T-cell (primary cell): ENCODE data around the gene MYO15B. TPM values are rescaled to one million over a fixed set of nuclear protein-coding genes. Genes with fewer than 3 reads are reported as not detected.

Experiments
- ATAC-seq, 4 experiments: fragments of 200-7000 bp in 3 of 4; fragments of 150-1000 bp in 1 of 4; cut with Tn5 transposase; replicated peaks in 1 of 4; 1 replicate in 3 of 4; 2 replicates in 1 of 4; pipeline ENCODE4 v1.10.0; 2021; ENCODE audit warnings: moderate library complexity in 3 of 4, mild to moderate bottlenecking in 2 of 4, moderate number of reproducible peaks in 1 of 4
- CTCF ChIA-PET, 2 donors: fragments of 300-600 bp; sonication (Branson Sonifier 250); formaldehyde crosslinking; loops; one replicate each; lab custom pipeline; 2022; ENCODE audit warnings: antibody characterized with exemption in 2 of 2; lab: Charles Lee
- POLR2A ChIA-PET, 2 donors: fragments of 300-600 bp; sonication (Branson Sonifier 250); formaldehyde crosslinking; loops; one replicate each; lab custom pipeline; 2022; ENCODE audit warnings: antibody characterized with exemption in 2 of 2; lab: Charles Lee
- DNase-seq, 35 experiments: peaks; one replicate each; pipeline versions ENCODE4 v3.0.0 to v3.0.0-alpha.2; 2013 to 2023
- H3K27ac ChIP-seq: one replicate; pipeline ENCODE4 v1.5.1; 2013; ENCODE audit warnings: low read length
- H3K27me3 ChIP-seq, 2 experiments: replicated peaks in 1 of 2; 1 replicate in 1 of 2; 2 replicates in 1 of 2; pipeline versions ENCODE4 v1.6.1 to v1.7.0; 2013; ENCODE audit warnings: low read length in 1 of 2, mixed read lengths in 1 of 2; ENCODE audit not compliant: control insufficient read depth in 2 of 2, insufficient read depth in 2 of 2; ENCODE audit errors: extremely low read depth in 1 of 2
- H3K36me3 ChIP-seq, 2 donors: 1 replicate in 1 of 2; 2 replicates in 1 of 2; pipeline versions ENCODE4 v1.6.1 to v1.7.0; 2013; ENCODE audit warnings: low read length in 1 of 2; ENCODE audit not compliant: control insufficient read depth in 2 of 2, insufficient read depth in 1 of 2; ENCODE audit errors: extremely low read depth in 1 of 2
- H3K4me1 ChIP-seq, 2 experiments: 1 replicate in 1 of 2; 2 replicates in 1 of 2; pipeline versions ENCODE4 v1.6.1 to v1.7.0; 2013; ENCODE audit warnings: low read length in 2 of 2, mixed read lengths in 1 of 2; ENCODE audit not compliant: insufficient read depth in 2 of 2, control insufficient read depth in 1 of 2; ENCODE audit errors: extremely low read depth in 1 of 2
- H3K4me3 ChIP-seq, 2 donors: 1 replicate in 1 of 2; 2 replicates in 1 of 2; pipeline versions ENCODE4 v1.5.1 to v1.7.0; 2013; ENCODE audit warnings: mild to moderate bottlenecking in 2 of 2, low read length in 1 of 2, moderate library complexity in 1 of 2; ENCODE audit not compliant: control insufficient read depth in 1 of 2; ENCODE audit errors: extremely low read depth in 1 of 2
- H3K9me3 ChIP-seq: 2 replicates; pipeline ENCODE4 v1.7.0; 2013
- H3K27ac Mint-ChIP-seq, 2 donors: one replicate each; pipeline ENCODE4 v1.8.0; 2020 to 2021; ENCODE audit warnings: mild to moderate bottlenecking in 2 of 2, mixed read lengths in 2 of 2
- H3K27me3 Mint-ChIP-seq, 2 donors: one replicate each; pipeline ENCODE4 v1.8.0; 2021 to 2022; ENCODE audit warnings: mixed read lengths in 2 of 2
- H3K36me3 Mint-ChIP-seq: one replicate; pipeline ENCODE4 v1.8.0; 2021; ENCODE audit warnings: mixed read lengths
- H3K4me1 Mint-ChIP-seq, 3 donors: one replicate each; pipeline ENCODE4 v1.8.0; 2020 to 2022; ENCODE audit warnings: mixed read lengths in 3 of 3, mild to moderate bottlenecking in 1 of 3
- H3K4me3 Mint-ChIP-seq, 3 donors: one replicate each; pipeline ENCODE4 v1.8.0; 2020 to 2022; ENCODE audit warnings: mild to moderate bottlenecking in 3 of 3, mixed read lengths in 3 of 3, moderate library complexity in 3 of 3
- H3K9me3 Mint-ChIP-seq, 3 donors: one replicate each; pipeline ENCODE4 v1.8.0; 2020 to 2022; ENCODE audit warnings: mixed read lengths in 3 of 3
- WGBS: methylation state at CpG from one replicate; pipeline ENCODE4 v1.1.5; 2013; ENCODE audit warnings: missing lambda C conversion rate; ENCODE audit not compliant: insufficient coverage; 5-methylcytosine and 5-hydroxymethylcytosine counted together
- total RNA-seq, 35 experiments: library from RNA in 6 of 35; stranded (reverse) in 6 of 35; fragments of 120-200 nt in 1 of 35; gene quantifications; one replicate each; pipeline versions ENCODE4 v1.2.1 to v1.2.4 and lab custom pipeline; 2013 to 2026

The MYO15B gene
- total RNA-seq, 5 donors from 2014 or later (not counting 1 experiment from before 2014, with no cell fraction given) = 171 to 382 (median 273) TPM

GRCh38 chr17:75647061-75647460, 59.5 kb downstream of the MYO15B start:
- Mint-ChIP-seq H3K9me3 (no peaks in the 10 kb centered on the region), H3K36me3 (peaks cover 30% of the 10 kb centered on the region), H3K27ac (no peak overlapping the region), H3K4me1 (peaks cover 2 to 13% (median 9%) of the 10 kb centered on the region in 3 donors), H3K4me3 (no peak overlapping the region), H3K27me3 (no peaks in the 10 kb centered on the region)
- Histone ChIP-seq H3K4me1 (peaks cover 0 to 10% of the 10 kb centered on the region in 2 experiments), H3K4me3 (no peak overlapping the region), H3K9me3 (no peaks in the 10 kb centered on the region), H3K36me3 (peaks cover 7 to 26% of the 10 kb centered on the region in 2 donors), H3K27me3 (no peaks in the 10 kb centered on the region), H3K27ac (no peak overlapping the region)
- ATAC-seq (no peak), DNase-seq (no peak)
- ChIA-PET CTCF (no interaction called here), POLR2A (no interaction called here)
- 98% methylated on average over 7 of the region's 7 CpGs for WGBS

- WGBS = 98% methylated on average over 6 of the region's 7 CpGs
- ChIA-PET POLR2A (no interaction called here), CTCF (no interaction called here)
- DNase-seq (no peak), ATAC-seq (no peak)
- Histone ChIP-seq H3K27me3 (no peaks in the 10 kb centered on the region), H3K9me3 (no peaks in the 10 kb centered on the region), H3K27ac (no peak overlapping the region), H3K4me3 (no peak overlapping the region), H3K4me1 (peaks cover 0 to 10% of the 10 kb centered on the region in 2 experiments), H3K36me3 (peaks cover 14 to 30% of the 10 kb centered on the region in 2 donors)
- peaks cover 32% of the 10 kb centered on the region for H3K36me3 Mint-ChIP-seq
- H3K4me3 Mint-ChIP-seq = no peak overlapping the region
- peaks cover 5 to 18% (median 11%) of the 10 kb centered on the region in 3 donors for H3K4me1 Mint-ChIP-seq
- no peaks in the 10 kb centered on the region for H3K27me3 Mint-ChIP-seq
- no peaks in the 10 kb centered on the region for H3K9me3 Mint-ChIP-seq
- no peak overlapping the region for H3K27ac Mint-ChIP-seq
These were observed 60.3 kb downstream of the MYO15B start for GRCh38 chr17:75647921-75648320.

- POLR2A ChIA-PET = no interaction called here
- Histone ChIP-seq H3K27me3 (no peaks in the 10 kb centered on the region), H3K36me3 (peaks cover 11 to 37% of the 10 kb centered on the region in 2 donors), H3K4me1 (peaks cover 0 to 10% of the 10 kb centered on the region in 2 experiments), H3K4me3 (no peak overlapping the region), H3K9me3 (no peaks in the 10 kb centered on the region), H3K27ac (no peak overlapping the region)
- no peak overlapping the region for H3K4me3 Mint-ChIP-seq
- H3K36me3 Mint-ChIP-seq = peaks cover 42% of the 10 kb centered on the region
- no peaks in the 10 kb centered on the region for H3K27me3 Mint-ChIP-seq
- WGBS = 94% methylated on average over 5 of the region's 6 CpGs
- no peak for ATAC-seq
- peaks cover 8 to 20% (median 13%) of the 10 kb centered on the region in 3 donors for H3K4me1 Mint-ChIP-seq
- DNase-seq = no peak
- H3K27ac Mint-ChIP-seq = no peak overlapping the region
- H3K9me3 Mint-ChIP-seq = no peaks in the 10 kb centered on the region
- CTCF ChIA-PET = interaction anchor here in 1 of 2 donors (0.5 kb wide), 1 partner anchor 732 kb away, joined by 3 read pairs; no protein-coding TSS in a partner anchor
These were observed 62.1 kb downstream of the MYO15B start for GRCh38 chr17:75649687-75650086.

GRCh38 chr17:75650874-75651273, 63.3 kb downstream of the MYO15B start:
- ChIA-PET CTCF (no interaction called here), POLR2A (no interaction called here)
- Histone ChIP-seq H3K27ac (no peak overlapping the region), H3K27me3 (no peaks in the 10 kb centered on the region), H3K4me1 (peaks cover 0 to 9% of the 10 kb centered on the region in 2 experiments), H3K36me3 (peaks cover 16 to 40% of the 10 kb centered on the region in 2 donors), H3K9me3 (no peaks in the 10 kb centered on the region), H3K4me3 (no peak overlapping the region)
- Mint-ChIP-seq H3K4me1 (peaks cover 8 to 17% (median 11%) of the 10 kb centered on the region in 3 donors), H3K27ac (no peak overlapping the region), H3K9me3 (no peaks in the 10 kb centered on the region), H3K27me3 (no peaks in the 10 kb centered on the region), H3K36me3 (peaks cover 42% of the 10 kb centered on the region), H3K4me3 (no peak overlapping the region)
- DNase-seq (no peak), ATAC-seq (no peak)
- WGBS = 100% methylated on average over 6 of the region's 7 CpGs

GRCh38 chr17:75652341-75652740, 64.7 kb downstream of the MYO15B start:
- ATAC-seq (no peak), DNase-seq (no peak)
- peaks cover 14 to 48% of the 10 kb centered on the region in 2 donors for H3K36me3 ChIP-seq
- CTCF ChIA-PET = interaction anchor here in 1 of 2 donors (0.6 to 1.2 kb wide), 2 partner anchors 18 to 961 kb away, joined by 3 to 4 read pairs; no protein-coding TSS in a partner anchor
- no peaks in the 10 kb centered on the region for H3K4me1 ChIP-seq
- POLR2A ChIA-PET = interaction anchor here in 1 of 2 donors (0.6 kb wide), 2 partner anchors 11 to 213 kb away, joined by 3 to 8 read pairs; no protein-coding TSS in a partner anchor
- H3K27ac ChIP-seq = no peak overlapping the region
- no peaks in the 10 kb centered on the region for H3K27me3 ChIP-seq
- Mint-ChIP-seq H3K4me3 (no peak overlapping the region), H3K9me3 (no peaks in the 10 kb centered on the region), H3K27ac (no peak overlapping the region), H3K4me1 (peaks cover 4 to 7% (median 6%) of the 10 kb centered on the region in 3 donors), H3K36me3 (peaks cover 44% of the 10 kb centered on the region), H3K27me3 (no peaks in the 10 kb centered on the region)
- WGBS = 91% methylated on average over 3 of the region's 5 CpGs
- H3K4me3 ChIP-seq = no peak overlapping the region
- H3K9me3 ChIP-seq = no peaks in the 10 kb centered on the region

- H3K36me3 Mint-ChIP-seq = peaks cover 37% of the 10 kb centered on the region
- no peaks in the 10 kb centered on the region for H3K27me3 Mint-ChIP-seq
- Histone ChIP-seq H3K27me3 (no peaks in the 10 kb centered on the region), H3K9me3 (no peaks in the 10 kb centered on the region), H3K36me3 (peaks cover 16 to 50% of the 10 kb centered on the region in 2 donors), H3K27ac (no peak overlapping the region), H3K4me1 (no peaks in the 10 kb centered on the region), H3K4me3 (no peak overlapping the region)
- no CpG with 5 or more reads among the region's 6 CpGs for WGBS
- ATAC-seq (peak; percentile 60 to 75 (median 68)), DNase-seq (peak in 18 of 35 experiments; percentile 14 to 53 (median 18))
- peaks cover 4 to 7% (median 6%) of the 10 kb centered on the region in 3 donors for H3K4me1 Mint-ChIP-seq
- no peak overlapping the region for H3K4me3 Mint-ChIP-seq
- POLR2A ChIA-PET = no interaction called here
- CTCF ChIA-PET = interaction anchor here in 1 of 2 donors (1.2 kb wide), 1 partner anchor 8 kb away, joined by 3 read pairs; no protein-coding TSS in a partner anchor
- peak overlapping the region in 1 of 2 donors; percentile 57 for H3K27ac Mint-ChIP-seq
- H3K9me3 Mint-ChIP-seq = no peaks in the 10 kb centered on the region
These were observed 65.4 kb downstream of the MYO15B start for GRCh38 chr17:75652934-75653549.
